HS-27A (cell line): ENCODE data around the gene RPS6KA4.
A peak's percentile ranks its signal among the peaks of the same experiment; 100 is the strongest.

Source experiments
- DNase-seq: peaks from one replicate; pipeline ENCODE4 v3.0.0-alpha.2; 2012; ENCODE audit warnings: low read depth, missing footprints

The RPS6KA4 gene

GRCh38 chr11:64348383-64349024, 10.5 kb upstream of the RPS6KA4 start:
- DNase-seq: no peak

GRCh38 chr11:64349025-64349387, 10.0 kb upstream of the RPS6KA4 start:
- DNase-seq: no peak

- DNase-seq: no peak
Measured at GRCh38 chr11:64349404-64349803, 9.6 kb upstream of the RPS6KA4 start.

GRCh38 chr11:64351136-64351631, 7.8 kb upstream of the RPS6KA4 start:
- no peak for DNase-seq

- no peak for DNase-seq
Measured at GRCh38 chr11:64352099-64352994, 6.6 kb upstream of the RPS6KA4 start.

- no peak for DNase-seq
Measured at GRCh38 chr11:64352995-64353714, 5.8 kb upstream of the RPS6KA4 start.

GRCh38 chr11:64353715-64354506, 5.1 kb upstream of the RPS6KA4 start:
- no peak for DNase-seq

- peak; percentile 74 for DNase-seq
Measured at GRCh38 chr11:64355078-64355940, 3.7 kb upstream of the RPS6KA4 start.

- DNase-seq: no peak
Measured at GRCh38 chr11:64356498-64357411, 2.2 kb upstream of the RPS6KA4 start.

GRCh38 chr11:64357446-64357845, 1.5 kb upstream of the RPS6KA4 start:
- no peak for DNase-seq

- peak; percentile 56 for DNase-seq
Measured at GRCh38 chr11:64357904-64358535, 942 bp upstream of the RPS6KA4 start.

- no peak for DNase-seq
Measured at GRCh38 chr11:64358536-64358906, 441 bp upstream of the RPS6KA4 start.

- DNase-seq: no peak
Measured at GRCh38 chr11:64359712-64360445, 917 bp downstream of the RPS6KA4 start.

GRCh38 chr11:64360448-64360921, 1.5 kb downstream of the RPS6KA4 start:
- no peak for DNase-seq

- DNase-seq: no peak
Measured at GRCh38 chr11:64361659-64362058, 2.7 kb downstream of the RPS6KA4 start.

- no peak for DNase-seq
Measured at GRCh38 chr11:64362339-64362738, 3.4 kb downstream of the RPS6KA4 start.

GRCh38 chr11:64364435-64364834, 5.5 kb downstream of the RPS6KA4 start:
- no peak for DNase-seq

GRCh38 chr11:64364911-64365310, 5.9 kb downstream of the RPS6KA4 start:
- DNase-seq: no peak
